Bronchial epithelial cell (primary cell): Measurements from ENCODE around the gene RTL10. TPM values are rescaled to one million over a fixed set of nuclear protein-coding genes. Genes with fewer than 3 reads are reported as not detected.

Experiments used
- DNase-seq: peaks from one replicate; pipeline ENCODE4 v3.0.0-alpha.2; 2010; ENCODE audit warnings: low read depth
- FAIRE-seq: peaks from 2 replicates; lab custom pipeline; 2011; peaks lifted over from hg19 to GRCh38; lab: Jason Lieb, UNC
- H3K27me3 ChIP-seq: 2 replicates; pipeline ENCODE4 v1.5.1; 2011; ENCODE audit warnings: low read length; ENCODE audit not compliant: control insufficient read depth, insufficient read depth
- H3K36me3 ChIP-seq: 2 replicates; pipeline ENCODE4 v1.5.1; 2011; ENCODE audit warnings: low read length; ENCODE audit not compliant: control insufficient read depth, insufficient read depth
- H3K4me3 ChIP-seq: 2 replicates; pipeline ENCODE4 v1.5.1; 2011; ENCODE audit warnings: mild to moderate bottlenecking, low read depth, low read length, control low read depth
- CTCF ChIP-seq: IDR thresholded peaks from 2 replicates; pipeline ENCODE4 v1.5.1; 2011; ENCODE audit warnings: mild to moderate bottlenecking, moderate library complexity, low read length, control low read depth, inconsistent platforms; ENCODE audit not compliant: insufficient read depth, severe bottlenecking
- total RNA-seq: library from RNA; depleted of rRNA; stranded (reverse); fragments of >200 nt; gene quantifications from 2 replicates; pipeline ENCODE4 v1.2.1, GENCODE V29; 2014

The RTL10 gene
- total RNA-seq, 1 donor from 2014 or later = 9.5 TPM

GRCh38 chr22:19891317-19892256, 36.9 kb upstream of the RTL10 start:
- no peaks in the 10 kb centered on the region for H3K27me3 ChIP-seq
- H3K36me3 ChIP-seq = peaks cover 6% of the 10 kb centered on the region
- no peak for TF ChIP-seq CTCF
- FAIRE-seq (no peak), DNase-seq (peak; percentile 85)
- H3K4me3 ChIP-seq = no peak overlapping the region

GRCh38 chr22:19890502-19891316, 36.0 kb upstream of the RTL10 start:
- Histone ChIP-seq H3K36me3 (peaks cover 6% of the 10 kb centered on the region), H3K27me3 (no peaks in the 10 kb centered on the region), H3K4me3 (no peak overlapping the region)
- TF ChIP-seq CTCF = no peak
- FAIRE-seq = no peak
- DNase-seq = no peak

- Histone ChIP-seq H3K27me3 (no peaks in the 10 kb centered on the region), H3K36me3 (peaks cover 2% of the 10 kb centered on the region), H3K4me3 (no peak overlapping the region)
- no peak for TF ChIP-seq CTCF
- DNase-seq (no peak), FAIRE-seq (no peak)
These were observed 35.3 kb upstream of the RTL10 start for GRCh38 chr22:19889951-19890350.

- FAIRE-seq = no peak
- no peak for TF ChIP-seq CTCF
These were observed 33.6 kb upstream of the RTL10 start for GRCh38 chr22:19888131-19888746.

GRCh38 chr22:19887256-19887985, 32.7 kb upstream of the RTL10 start:
- TF ChIP-seq CTCF = no peak
- no peak overlapping the region for H3K4me3 ChIP-seq
- no peak for DNase-seq
- peaks cover 2% of the 10 kb centered on the region for H3K36me3 ChIP-seq
- FAIRE-seq = peak; percentile 28
- H3K27me3 ChIP-seq = no peaks in the 10 kb centered on the region

More at GRCh38 chr22:19888131-19888746, 33.6 kb upstream of the RTL10 start:
- Histone ChIP-seq H3K4me3 (no peak overlapping the region), H3K36me3 (peaks cover 2% of the 10 kb centered on the region), H3K27me3 (no peaks in the 10 kb centered on the region)
- no peak for DNase-seq
